PC-3 (cell line): ENCODE measurements around the gene AOPEP. TPM values are rescaled to one million over a fixed set of nuclear protein-coding genes. Genes with fewer than 3 reads are reported as not detected.

Experiments
- ATAC-seq: fragments of 200-7000 bp; cut with Tn5 transposase; 2 replicates; pipeline ENCODE4 v1.9.1; 2020; ENCODE audit warnings: mild to moderate bottlenecking, moderate library complexity
- BruUV-seq: library from RNA; stranded (reverse); fragments of 400-500 nt; replicated peaks from 2 replicates; lab custom pipeline; 2021; lab: Mats Ljungman, UMichigan
- CTCF ChIA-PET: fragments of 300-600 bp; sonication (Branson Sonifier 250); formaldehyde crosslinking; loops from one replicate; lab custom pipeline; 2022; ENCODE audit warnings: antibody characterized with exemption; lab: Charles Lee
- POLR2A ChIA-PET: fragments of 300-600 bp; sonication (Branson Sonifier 250); formaldehyde crosslinking; loops from one replicate; lab custom pipeline; 2022; ENCODE audit warnings: antibody characterized with exemption; ENCODE audit not compliant: unreplicated experiment; lab: Charles Lee
- DNase-seq: peaks from one replicate; pipeline ENCODE4 v3.0.0-alpha.2; 2015
- H2AFZ ChIP-seq: fragments of 300-600 bp; sonication (generic); 2 replicates; pipeline ENCODE4 v1.6.0; 2016; ENCODE audit warnings: antibody characterized with exemption, low read length
- H3F3A ChIP-seq: fragments of 300-600 bp; sonication (generic); one replicate; pipeline ENCODE4 v1.6.0; 2017; ENCODE audit warnings: antibody characterized with exemption, low read length, control low read depth, mild to moderate bottlenecking; ENCODE audit not compliant: unreplicated experiment
- H3K27ac ChIP-seq: fragments of 300-600 bp; sonication (generic); 2 replicates; pipeline ENCODE4 v1.5.1; 2016; ENCODE audit warnings: mild to moderate bottlenecking, low read length
- H3K27me3 ChIP-seq: fragments of 300-600 bp; sonication (generic); 2 replicates; pipeline ENCODE4 v1.6.1; 2016; ENCODE audit warnings: low read length, mixed read lengths
- H3K36me3 ChIP-seq: fragments of 300-600 bp; sonication (generic); 2 replicates; pipeline ENCODE4 v1.6.1; 2016; ENCODE audit warnings: low read depth, mixed run types, low read length, mixed read lengths
- H3K4me1 ChIP-seq: fragments of 300-600 bp; sonication (generic); 2 replicates; pipeline ENCODE4 v1.5.1; 2016; ENCODE audit warnings: low read length; ENCODE audit not compliant: insufficient read depth
- H3K4me2 ChIP-seq: fragments of 300-600 bp; sonication (generic); 2 replicates; pipeline ENCODE4 v1.6.0; 2016; ENCODE audit warnings: low read length
- H3K4me3 ChIP-seq: fragments of 300-600 bp; sonication (generic); 2 replicates; pipeline ENCODE4 v1.5.1; 2016; ENCODE audit warnings: mild to moderate bottlenecking, low read length, mixed read lengths
- H3K79me2 ChIP-seq: fragments of 300-600 bp; sonication (generic); 2 replicates; pipeline ENCODE4 v1.6.1; 2017; ENCODE audit warnings: low read length, mixed read lengths
- H3K9ac ChIP-seq: fragments of 300-600 bp; sonication (generic); 2 replicates; pipeline ENCODE4 v1.6.0; 2016; ENCODE audit warnings: mild to moderate bottlenecking, low read length
- H3K9me2 ChIP-seq: fragments of 300-600 bp; sonication (generic); replicated peaks from 2 replicates; pipeline ENCODE4 v1.6.1; 2016; ENCODE audit warnings: mixed run types, low read length, mixed read lengths
- H3K9me3 ChIP-seq: fragments of 300-600 bp; sonication (generic); 2 replicates; pipeline ENCODE4 v1.6.1; 2016; ENCODE audit warnings: low read length, mixed read lengths
- H4K20me1 ChIP-seq: fragments of 300-600 bp; sonication (generic); 2 replicates; pipeline ENCODE4 v1.6.1; 2016; ENCODE audit warnings: low read length, mixed read lengths
- CTCF ChIP-seq: fragments of 300-600 bp; sonication (generic); conservative IDR thresholded peaks from 2 replicates; pipeline ENCODE4 v1.5.1; 2017; ENCODE audit warnings: antibody characterized with exemption, low read depth, mild to moderate bottlenecking, low read length
- EZH2 ChIP-seq: fragments of 300-600 bp; sonication (generic); IDR thresholded peaks from one replicate; pipeline ENCODE4 v1.6.1; 2017; ENCODE audit warnings: antibody characterized with exemption, mild to moderate bottlenecking, low read length; ENCODE audit not compliant: unreplicated experiment
- EZH2phosphoT487 ChIP-seq: fragments of 300-600 bp; sonication (generic); IDR thresholded peaks from 2 replicates; pipeline ENCODE4 v1.6.1; 2018; ENCODE audit warnings: mild to moderate bottlenecking, antibody characterized with exemption, low read length, borderline replicate concordance
- intact Hi-C: fragments of 100-400 bp; cut with micrococcal nuclease; formaldehyde crosslinking; loops from 2 replicates; pipeline ENCODE4 v1.9.0; 2023
- total RNA-seq: library from RNA; depleted of rRNA; stranded (reverse); fragments of >200 nt; gene quantifications from 2 replicates; pipeline ENCODE4 v1.2.3, GENCODE V29; 2014

Gene AOPEP
- total RNA-seq, 1 experiment from 2014 or later, result 23.1 TPM

- Histone ChIP-seq H3K9me2 (no peaks in the 10 kb centered on the region), H3F3A (no peaks in the 10 kb centered on the region), H3K4me2 (no peak overlapping the region), H3K36me3 (peaks cover 10% of the 10 kb centered on the region), H3K27ac (no peak overlapping the region), H3K4me1 (peaks cover 19% of the 10 kb centered on the region), H4K20me1 (no peaks in the 10 kb centered on the region), H2AFZ (no peak overlapping the region), H3K4me3 (no peak overlapping the region), H3K79me2 (peaks cover 62% of the 10 kb centered on the region), H3K9ac (no peak overlapping the region), H3K9me3 (no peaks in the 10 kb centered on the region), H3K27me3 (no peaks in the 10 kb centered on the region)
- TF ChIP-seq CTCF (no peak), EZH2phosphoT487 (no peak), EZH2 (no peak)
- DNase-seq, result no peak
- CTCF ChIA-PET, result no interaction called here
- intact Hi-C loops, result no loop called here
- no TSS peak for BruUV-seq
- ATAC-seq, result no peak
- POLR2A ChIA-PET, result no interaction called here
Measured at GRCh38 chr9:95058795-95059386, 332.4 kb downstream of the AOPEP start.

DNA sequence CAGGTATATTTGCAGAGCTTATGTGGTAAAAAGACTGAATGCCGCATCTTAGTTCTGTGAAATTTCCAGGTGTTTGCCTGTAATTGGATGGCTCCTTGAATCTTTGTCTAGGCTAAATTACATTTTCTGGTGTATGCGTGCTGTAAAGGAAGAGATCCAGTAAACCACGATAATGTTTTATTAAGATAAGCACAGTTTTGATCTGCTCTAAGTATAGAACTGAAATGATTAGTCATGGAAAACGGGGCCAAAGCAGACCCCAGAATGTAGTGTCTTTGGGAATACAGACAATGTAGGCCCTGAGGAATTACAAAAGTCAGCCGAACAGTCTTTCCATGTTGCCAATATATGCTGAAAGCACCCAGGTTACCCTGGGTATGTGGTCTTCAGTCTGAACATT is 333.7 kb downstream of the AOPEP start:
- H3F3A ChIP-seq, result no peaks in the 10 kb centered on the region
- no peak overlapping the region for H3K27ac ChIP-seq
- CTCF ChIA-PET, result no interaction called here
- no peak overlapping the region for H3K4me2 ChIP-seq
- H3K27me3 ChIP-seq, result no peaks in the 10 kb centered on the region
- H3K9ac ChIP-seq, result no peak overlapping the region
- H3K9me3 ChIP-seq, result no peaks in the 10 kb centered on the region
- peaks cover 53% of the 10 kb centered on the region for H3K79me2 ChIP-seq
- ATAC-seq (no peak), DNase-seq (no peak)
- TF ChIP-seq EZH2, result no peak
- no peak for TF ChIP-seq EZH2phosphoT487
- TF ChIP-seq CTCF, result no peak
- no peaks in the 10 kb centered on the region for H4K20me1 ChIP-seq
- H3K4me3 ChIP-seq, result no peak overlapping the region
- peaks cover 10% of the 10 kb centered on the region for H3K36me3 ChIP-seq
- BruUV-seq, result no TSS peak
- no peak overlapping the region for H2AFZ ChIP-seq
- intact Hi-C loops, result no loop called here
- H3K9me2 ChIP-seq, result no peaks in the 10 kb centered on the region
- POLR2A ChIA-PET, result no interaction called here
- H3K4me1 ChIP-seq, result peaks cover 19% of the 10 kb centered on the region

DNA sequence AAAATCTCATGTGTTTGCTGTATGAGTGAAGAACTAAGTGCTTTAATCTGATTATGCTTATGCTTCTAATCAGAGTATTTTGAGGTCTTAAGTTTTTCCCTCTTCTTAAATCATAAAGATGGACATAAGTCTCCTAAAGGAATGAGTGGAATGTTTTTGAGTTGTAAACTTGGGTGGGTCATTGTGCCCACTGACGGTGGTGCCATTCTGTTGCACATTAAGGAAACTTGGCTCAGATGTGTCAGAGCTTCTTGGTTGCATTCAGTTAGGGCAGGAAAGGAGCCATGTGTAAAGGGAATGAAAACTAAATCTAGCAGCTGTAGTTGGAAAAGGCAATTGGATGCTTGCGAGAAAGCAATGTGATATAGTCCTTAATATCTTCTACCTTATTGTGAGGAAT is 334.4 kb downstream of the AOPEP start:
- no TSS peak for BruUV-seq
- H3K27ac ChIP-seq, result no peak overlapping the region
- H3K9ac ChIP-seq, result no peak overlapping the region
- intact Hi-C loops, result no loop called here
- no peak overlapping the region for H3K4me3 ChIP-seq
- TF ChIP-seq EZH2phosphoT487 (no peak), EZH2 (no peak)
- DNase-seq (no peak), ATAC-seq (no peak)
- no peak overlapping the region for H2AFZ ChIP-seq
- POLR2A ChIA-PET, result no interaction called here
- no peaks in the 10 kb centered on the region for H3K9me3 ChIP-seq
- no peaks in the 10 kb centered on the region for H3K27me3 ChIP-seq
- peaks cover 52% of the 10 kb centered on the region for H3K79me2 ChIP-seq
- no peaks in the 10 kb centered on the region for H3F3A ChIP-seq
- no peaks in the 10 kb centered on the region for H4K20me1 ChIP-seq
- peaks cover 10% of the 10 kb centered on the region for H3K36me3 ChIP-seq
- H3K4me2 ChIP-seq, result no peak overlapping the region
- CTCF ChIA-PET, result no interaction called here
- peaks cover 19% of the 10 kb centered on the region for H3K4me1 ChIP-seq
- H3K9me2 ChIP-seq, result no peaks in the 10 kb centered on the region
